Psoas muscle (tissue), 8 donors: Measurements from ENCODE around the gene CHTOP. TPM values are rescaled to one million over a fixed set of nuclear protein-coding genes. Genes with fewer than 3 reads are reported as not detected.

Experiments used
- ATAC-seq, 4 donors: fragments of 200-7000 bp; cut with Tn5 transposase; one replicate each; pipeline ENCODE4 v1.9.1; 2020; ENCODE audit warnings: moderate library complexity in 3 of 4, mild to moderate bottlenecking in 2 of 4
- DNase-seq, 2 donors: peaks; one replicate each; pipeline ENCODE4 v3.0.0-alpha.2; 2020
- H3K27ac ChIP-seq: fragments of 200-600 bp; one replicate; pipeline ENCODE4 v1.8.0; 2022
- H3K27me3 ChIP-seq, 3 donors: fragments of 200-600 bp in 1 of 3; one replicate each; pipeline versions ENCODE4 v1.6.1 to v1.8.0; 2013 to 2022; ENCODE audit warnings: low read length in 2 of 3, mild to moderate bottlenecking in 2 of 3, moderate library complexity in 1 of 3; ENCODE audit not compliant: insufficient read depth in 3 of 3
- H3K36me3 ChIP-seq, 2 donors: fragments of 200-600 bp in 1 of 2; one replicate each; pipeline versions ENCODE4 v1.6.1 to v1.8.0; 2013 to 2022; ENCODE audit warnings: low read depth in 1 of 2, mild to moderate bottlenecking in 1 of 2, moderate library complexity in 1 of 2; ENCODE audit not compliant: insufficient read depth in 1 of 2
- H3K4me1 ChIP-seq: fragments of 200-600 bp; one replicate; pipeline ENCODE4 v1.8.0; 2022
- H3K4me3 ChIP-seq: fragments of 200-600 bp; one replicate; pipeline ENCODE4 v1.8.0; 2022; ENCODE audit warnings: mild to moderate bottlenecking
- H3K9me3 ChIP-seq: fragments of 200-600 bp; one replicate; pipeline ENCODE4 v1.8.0; 2022
- CTCF ChIP-seq: fragments of 200-600 bp; IDR thresholded peaks from one replicate; pipeline ENCODE4 v1.8.0; 2022; ENCODE audit warnings: antibody characterized with exemption
- WGBS, 3 donors: extraction: QIAGEN DNeasy Blood & Tissue Kit; methylation state at CpG; one replicate each; pipeline versions ENCODE4 v1.1.6 to v1.1.7; 2013; 5-methylcytosine and 5-hydroxymethylcytosine counted together
- intact Hi-C, 2 donors: fragments of 100-400 bp; cut with DNase I; formaldehyde crosslinking; loops; one replicate each; pipeline versions ENCODE4 v1.11.0 to v1.14.2; 2022
- polyA plus RNA-seq, 3 donors: library from polyadenylated mRNA; stranded (reverse); fragments of 200-250 nt; gene quantifications; one replicate each; pipeline ENCODE4 v1.2.3, GENCODE V29; 2013
- total RNA-seq, 4 donors: library from RNA; stranded (reverse); fragmentation: NEBNext Ultra II Directional in 2 of 4; extraction: Animal tissue kit (Norgen Biotek cat#: 25700) in 2 of 4; gene quantifications; one replicate each; pipeline versions ENCODE4 v1.2.1 to v1.2.4, GENCODE V29; 2021 to 2023
- donor health status: healthy with polysubstance abuse.
- donor health status: DM: no; HTN: no; CAD: no; lungs with moderate emphysema.
- donor health status: Bipolar disorder and iron deficiency.
- donor health status: healthy.
- donor health status: DM: yes; HTN: yes; CAD: no.
- donor health status: DM: no; HTN: no; CAD: no.
- donor health status: DM: no; HTN: no; CAD: no.
- donor health status: DM: yes; HTN: yes; CAD: no.

The CHTOP gene
- total and polyA plus RNA-seq, 7 donors = 71.1 to 122 (median 87.7) TPM

GRCh38 chr1:153616917-153617311 is 17.0 kb upstream of the CHTOP start:
- intact Hi-C loops = loop anchor here (2.0 to 5.0 kb wide), 2 partner anchors 44 to 105 kb away; no protein-coding TSS in a partner anchor
- H3K27ac ChIP-seq = no peak overlapping the region
- no peaks in the 10 kb centered on the region for H3K27me3 ChIP-seq
- no peak for TF ChIP-seq CTCF
- ATAC-seq = peak in 1 of 4 donors; percentile 2
- H3K4me3 ChIP-seq = no peak overlapping the region
- H3K36me3 ChIP-seq = peaks cover 0 to 34% of the 10 kb centered on the region in 2 donors
- H3K4me1 ChIP-seq = peaks cover 8% of the 10 kb centered on the region
- no peaks in the 10 kb centered on the region for H3K9me3 ChIP-seq
- 59 to 82% (median 75%) methylated on average over 2 to 5 of the region's 5 CpGs for WGBS, 3 donors
- no peak for DNase-seq

GRCh38 chr1:153617663-153618062 is 16.2 kb upstream of the CHTOP start:
- Histone ChIP-seq H3K4me1 (peaks cover 8% of the 10 kb centered on the region), H3K4me3 (no peak overlapping the region), H3K27me3 (no peaks in the 10 kb centered on the region), H3K36me3 (peaks cover 0 to 42% of the 10 kb centered on the region in 2 donors), H3K9me3 (no peaks in the 10 kb centered on the region), H3K27ac (peak overlapping the region; percentile 50)
- peak; percentile 55 for TF ChIP-seq CTCF
- peak; percentile 81 to 95 for DNase-seq
- 4 to 59% (median 43%) methylated on average over 6 of the region's 6 CpGs for WGBS, 3 donors
- ATAC-seq = peak; percentile 73 to 94 (median 80)
- intact Hi-C loops = loop anchor here (2.0 to 5.0 kb wide), 2 partner anchors 45 to 105 kb away; no protein-coding TSS in a partner anchor

- no peak overlapping the region for H3K27ac ChIP-seq
- no peak overlapping the region for H3K4me3 ChIP-seq
- H3K9me3 ChIP-seq = no peaks in the 10 kb centered on the region
- no peak for ATAC-seq
- H3K27me3 ChIP-seq = no peaks in the 10 kb centered on the region
- intact Hi-C loops = loop anchor here (5.0 kb wide), 1 partner anchor 107 kb away; no protein-coding TSS in a partner anchor
- no peak for DNase-seq
- 93 to 97% (median 93%) methylated on average over 6 of the region's 6 CpGs for WGBS, 3 donors
- H3K4me1 ChIP-seq = peaks cover 8% of the 10 kb centered on the region
- peaks cover 0 to 57% of the 10 kb centered on the region in 2 donors for H3K36me3 ChIP-seq
- TF ChIP-seq CTCF = no peak
Observed at GRCh38 chr1:153619171-153619570, 14.7 kb upstream of the CHTOP start.

- H3K4me3 ChIP-seq = no peak overlapping the region
Observed at GRCh38 chr1:153623101-153623500, 10.8 kb upstream of the CHTOP start.

More at GRCh38 chr1:153623101-153623500, 10.8 kb upstream of the CHTOP start:
- WGBS, 3 donors = 82 to 90% (median 83%) methylated on average over 7 of the region's 7 CpGs
- intact Hi-C loops = no loop called here
- H3K4me1 ChIP-seq = peaks cover 33% of the 10 kb centered on the region
- no peaks in the 10 kb centered on the region for H3K9me3 ChIP-seq
- peaks cover 0 to 67% of the 10 kb centered on the region in 2 donors for H3K36me3 ChIP-seq
- no peak for TF ChIP-seq CTCF
- DNase-seq = no peak
- no peak overlapping the region for H3K27ac ChIP-seq
- no peak for ATAC-seq
- no peaks in the 10 kb centered on the region for H3K27me3 ChIP-seq
